ENCODE measurements around the gene GALNT15. TPM values are rescaled to one million over a fixed set of nuclear protein-coding genes. Genes with fewer than 3 reads are reported as not detected.

GALNT15 gene
- total and polyA plus RNA-seq, 2 experiments from 2014 or later, result 0.18 to 0.97 TPM

GRCh38 chr3:16211176-16211904 is 36.9 kb downstream of the GALNT15 start:
- H3K4me3 ChIP-seq, result no peak overlapping the region
- no peaks in the 10 kb centered on the region for H3K36me3 ChIP-seq
- H3K27ac ChIP-seq, result no peak overlapping the region
- no peaks in the 10 kb centered on the region for H3K27me3 ChIP-seq
- DNase-seq (ENCODE audit: low read depth in 1 of 2, low spot score in 1 of 2), result no peak
- peaks cover 5% of the 10 kb centered on the region for H3K4me1 ChIP-seq (ENCODE audit: low read depth)
- TF ChIP-seq CTCF (IDR thresholded peaks at IDR 0.05; ENCODE audit: low read depth, low read length), result no peak
- H3K9me3 ChIP-seq (ENCODE audit: low read depth), result no peaks in the 10 kb centered on the region

DNA sequence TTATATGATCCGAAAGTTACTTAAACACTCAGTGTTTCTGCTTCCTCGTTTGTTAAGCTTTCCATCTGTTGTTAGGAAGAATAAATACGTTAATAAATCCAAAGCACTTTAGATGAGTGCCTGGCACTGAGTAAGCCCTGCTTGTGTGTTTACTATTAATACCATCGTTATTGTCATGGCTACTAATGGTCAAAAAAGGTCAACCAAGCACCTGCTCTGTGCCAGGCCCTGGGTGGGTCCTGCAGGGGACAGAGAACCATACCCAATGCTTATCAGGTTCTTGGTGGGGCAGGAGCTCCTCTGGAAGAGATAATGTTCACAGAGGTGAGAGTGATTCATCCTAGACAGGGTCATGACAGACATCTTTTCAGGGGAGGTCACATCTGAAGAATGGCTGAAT is 39.9 kb downstream of the GALNT15 start:
- Histone ChIP-seq H3K27ac (no peak overlapping the region), H3K9me3 (ENCODE audit: low read depth) (no peaks in the 10 kb centered on the region), H3K4me1 (ENCODE audit: low read depth) (no peaks in the 10 kb centered on the region), H3K27me3 (no peaks in the 10 kb centered on the region), H3K4me3 (no peak overlapping the region), H3K36me3 (no peaks in the 10 kb centered on the region)
- no peak for TF ChIP-seq CTCF (IDR thresholded peaks at IDR 0.05; ENCODE audit: low read depth, low read length)
- DNase-seq (ENCODE audit: low read depth in 1 of 2, low spot score in 1 of 2), result no peak

GRCh38 chr3:16216373-16216935 is 42.0 kb downstream of the GALNT15 start:
- H3K36me3 ChIP-seq, result no peaks in the 10 kb centered on the region
- no peak for TF ChIP-seq CTCF (IDR thresholded peaks at IDR 0.05; ENCODE audit: low read depth, low read length)
- no peak overlapping the region for H3K27ac ChIP-seq
- no peaks in the 10 kb centered on the region for H3K27me3 ChIP-seq
- H3K4me3 ChIP-seq, result no peak overlapping the region
- no peaks in the 10 kb centered on the region for H3K4me1 ChIP-seq (ENCODE audit: low read depth)
- H3K9me3 ChIP-seq (ENCODE audit: low read depth), result no peaks in the 10 kb centered on the region
- no peak for DNase-seq (ENCODE audit: low read depth in 1 of 2, low spot score in 1 of 2)

GRCh38 chr3:16219777-16220176 is 45.3 kb downstream of the GALNT15 start:
- TF ChIP-seq CTCF (IDR thresholded peaks at IDR 0.05; ENCODE audit: low read depth, low read length), result no peak

DNA sequence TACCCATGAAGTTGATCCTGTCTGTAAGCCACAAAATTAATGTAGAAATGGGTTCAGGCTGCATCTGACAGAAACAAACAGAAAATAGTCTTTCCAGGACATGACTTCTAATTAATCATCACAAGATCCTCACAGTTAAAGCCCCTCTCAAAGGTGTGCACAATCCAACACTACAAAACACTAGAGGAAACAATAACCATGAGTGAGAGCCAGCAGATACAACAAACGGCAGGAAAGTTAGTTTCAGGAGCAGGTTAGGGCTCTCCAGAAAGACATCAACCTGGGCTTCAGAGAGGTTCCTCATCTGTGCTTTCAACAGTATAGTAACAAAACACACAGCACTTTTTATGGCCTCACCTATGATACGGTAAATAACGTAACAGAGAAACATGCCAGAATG is 47.5 kb downstream of the GALNT15 start:
- no peaks in the 10 kb centered on the region for H3K4me1 ChIP-seq (ENCODE audit: low read depth)
- H3K4me3 ChIP-seq, result no peak overlapping the region
- no peak overlapping the region for H3K27ac ChIP-seq
- H3K9me3 ChIP-seq (ENCODE audit: low read depth), result no peaks in the 10 kb centered on the region
- H3K27me3 ChIP-seq, result no peaks in the 10 kb centered on the region
- H3K36me3 ChIP-seq, result no peaks in the 10 kb centered on the region
- no peak for DNase-seq (ENCODE audit: low read depth in 1 of 2, low spot score in 1 of 2)
- TF ChIP-seq CTCF (IDR thresholded peaks at IDR 0.05; ENCODE audit: low read depth, low read length), result no peak

More at GRCh38 chr3:16219777-16220176, 45.3 kb downstream of the GALNT15 start:
- Histone ChIP-seq H3K27ac (no peak overlapping the region), H3K36me3 (no peaks in the 10 kb centered on the region), H3K27me3 (no peaks in the 10 kb centered on the region), H3K4me1 (ENCODE audit: low read depth) (no peaks in the 10 kb centered on the region), H3K9me3 (ENCODE audit: low read depth) (no peaks in the 10 kb centered on the region), H3K4me3 (no peak overlapping the region)
- no peak for DNase-seq (ENCODE audit: low read depth in 1 of 2, low spot score in 1 of 2)

All from cardiac muscle cell (in vitro differentiated cells and primary cell).